Skin of body (tissue), 2 donors: ENCODE measurements around the gene PML. TPM values are rescaled to one million over a fixed set of nuclear protein-coding genes. Genes with fewer than 3 reads are reported as not detected.

Experiments
- DNase-seq: peaks from one replicate; lab custom pipeline; 2025; lab: John Stamatoyannopoulos, UW
- total RNA-seq: library from RNA; depleted of rRNA; stranded (reverse); fragments of >200 nt; gene quantifications from one replicate; pipeline ENCODE4 v1.2.3, GENCODE V29; 2014

PML gene
- total RNA-seq, 1 donor from 2014 or later: 28.6 TPM

DNA sequence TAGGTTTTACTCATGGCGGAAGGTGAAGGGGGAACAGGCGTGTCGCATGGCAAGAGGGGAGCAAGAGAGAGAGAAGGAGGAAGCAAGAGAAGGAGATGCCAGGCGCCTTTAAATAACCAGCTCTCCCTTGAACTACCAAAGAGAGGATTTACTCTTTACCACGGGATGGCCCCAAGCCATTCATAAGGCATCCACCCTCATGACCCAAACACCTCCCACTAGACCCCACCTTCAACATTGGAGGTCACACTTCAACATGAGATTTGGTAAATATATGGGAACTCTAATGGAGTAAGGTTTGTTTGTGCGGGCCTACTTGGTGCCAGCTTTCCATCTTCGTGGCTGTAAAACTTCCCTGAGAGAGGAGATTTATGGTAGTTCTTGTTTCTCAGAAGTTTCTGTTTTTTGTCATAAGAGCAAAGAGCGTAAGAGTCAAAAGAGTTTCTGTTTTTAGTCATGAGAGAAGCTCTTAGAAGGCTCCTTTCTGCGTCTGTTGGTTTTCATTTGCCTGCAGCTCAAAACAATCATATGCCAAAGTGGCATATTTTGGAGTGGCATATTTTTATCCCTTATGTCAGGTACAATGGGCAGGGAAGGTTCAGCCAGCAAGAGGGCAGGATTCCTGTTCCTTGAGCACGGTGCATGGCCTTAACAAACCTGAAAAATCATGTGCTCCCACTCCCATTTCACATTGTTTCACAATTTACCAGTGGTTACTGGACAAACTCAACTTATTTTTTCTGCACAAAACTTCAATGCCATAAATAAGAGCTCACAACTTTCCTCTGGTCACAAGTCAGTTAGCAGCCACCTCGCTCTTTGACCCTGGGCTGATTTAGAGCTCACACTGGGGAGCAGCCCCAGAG, 12.5 kb downstream of the PML start:
- DNase-seq: no peak

DNA sequence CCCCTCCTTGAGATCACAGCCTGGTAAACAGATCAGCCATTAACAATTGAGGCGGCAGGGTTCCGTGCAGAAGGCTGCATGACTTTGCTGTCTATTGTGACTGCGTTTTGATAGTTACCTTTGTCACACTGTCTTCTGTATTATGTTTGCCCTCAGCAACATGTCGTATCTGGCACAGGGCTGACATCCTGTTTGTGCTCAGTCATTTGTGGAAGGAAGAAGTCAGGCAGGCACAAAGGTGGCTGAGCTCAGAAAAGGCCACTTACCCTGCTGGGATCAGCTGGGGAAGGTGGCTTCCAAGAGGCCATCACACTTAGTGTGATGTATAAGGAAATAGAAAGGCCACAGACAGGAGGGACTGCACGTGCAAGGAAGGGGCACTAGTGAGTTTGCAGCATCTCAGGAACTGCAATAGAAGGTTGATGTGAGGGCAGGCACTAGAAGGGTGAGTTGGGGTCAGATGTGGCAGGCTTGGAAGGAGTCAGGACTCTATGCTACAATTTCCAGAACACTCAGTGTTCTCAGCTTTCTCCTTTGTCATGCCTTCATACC, 13.4 kb downstream of the PML start:
- no peak for DNase-seq

DNA sequence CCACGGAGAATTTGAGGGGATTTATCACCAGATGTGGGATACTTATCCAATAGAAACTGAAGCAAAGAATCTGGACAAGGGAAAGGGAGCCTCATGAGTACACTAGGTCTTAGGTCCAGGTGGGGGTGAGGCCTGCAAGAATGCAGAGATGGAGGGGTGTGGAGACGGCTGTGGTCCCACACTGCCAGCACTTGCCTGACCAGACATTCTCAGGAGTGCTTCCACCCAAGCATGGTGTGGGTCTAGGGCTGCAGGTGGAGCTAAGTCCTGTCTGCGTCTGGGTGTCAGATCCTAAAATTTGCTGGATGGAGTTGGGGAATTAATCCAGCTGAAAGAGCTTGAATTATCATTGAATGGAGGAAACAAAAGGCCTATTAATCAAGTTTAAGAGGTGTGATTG, 14.4 kb downstream of the PML start:
- no peak for DNase-seq

DNA sequence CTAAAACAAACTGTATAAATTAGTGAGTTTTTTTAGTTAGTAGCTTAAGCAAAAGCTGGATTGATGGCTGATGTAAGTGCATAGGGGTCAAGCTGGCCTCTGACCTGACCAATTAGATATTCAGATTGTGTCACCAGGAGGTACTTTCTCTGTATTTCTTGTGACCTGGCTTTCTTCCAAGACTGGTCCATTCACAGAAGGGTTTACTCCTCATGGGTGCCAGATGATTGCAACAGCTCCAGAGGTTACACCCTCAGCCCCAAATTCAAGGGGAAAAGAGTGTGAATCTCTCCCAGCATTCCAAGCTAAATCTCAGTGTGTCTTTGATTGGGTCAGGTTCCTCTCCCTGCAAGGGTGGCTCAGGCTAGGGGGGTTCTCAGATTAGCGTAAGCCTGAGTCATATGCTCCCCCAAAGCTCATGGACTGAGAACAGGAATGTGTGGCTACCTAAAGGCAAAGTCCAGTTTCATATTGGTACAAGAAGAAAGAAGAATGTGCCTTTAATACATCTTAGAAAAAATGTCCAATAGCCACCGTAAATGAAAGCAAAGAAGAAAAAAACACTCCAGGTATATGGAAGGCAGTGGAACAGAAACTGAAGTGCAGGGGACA, 16.5 kb downstream of the PML start:
- no peak for DNase-seq

DNA sequence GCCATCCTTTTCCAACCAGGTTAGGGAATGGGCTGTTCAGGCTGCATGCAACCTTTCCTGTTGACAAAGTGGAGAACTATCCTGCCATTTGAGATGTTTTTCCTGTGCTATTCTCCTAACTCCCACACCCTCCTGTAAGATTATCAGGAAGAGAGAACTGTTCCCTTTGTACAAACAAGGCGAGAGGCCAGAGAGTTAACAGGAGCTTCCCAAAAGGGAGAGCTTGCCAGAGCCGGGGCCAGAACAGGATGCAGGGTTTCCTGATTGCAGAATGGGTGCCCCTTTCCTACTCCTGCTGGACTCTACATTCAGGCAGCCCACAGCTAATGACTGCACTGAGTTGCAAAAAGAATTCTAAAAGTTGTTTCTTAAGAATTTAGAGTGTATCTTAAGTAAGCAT, 17.1 kb downstream of the PML start:
- no peak for DNase-seq

DNA sequence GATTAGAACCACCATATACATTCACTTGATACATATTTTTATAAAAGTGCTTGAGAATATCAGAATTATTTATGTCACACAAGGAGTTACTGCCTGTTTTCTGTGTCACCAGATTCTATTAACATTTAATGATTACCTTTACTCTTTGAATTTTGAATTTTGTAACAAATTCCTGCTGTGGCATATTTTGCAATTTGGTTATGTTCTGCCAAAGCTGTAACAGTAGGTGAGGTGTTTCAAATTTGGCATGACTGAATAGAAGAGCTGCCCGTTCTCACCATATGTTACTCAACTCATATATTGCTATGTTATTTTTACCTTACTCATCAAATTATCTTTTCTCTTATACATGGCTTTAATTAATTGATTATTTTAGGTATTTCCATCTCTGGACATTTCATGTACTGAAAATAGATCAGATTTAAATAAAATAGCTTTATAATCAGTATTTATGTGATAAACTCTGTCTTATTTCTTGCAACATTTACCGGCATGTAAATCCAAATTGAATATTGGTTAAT, 18.9 kb downstream of the PML start:
- DNase-seq: no peak

DNA sequence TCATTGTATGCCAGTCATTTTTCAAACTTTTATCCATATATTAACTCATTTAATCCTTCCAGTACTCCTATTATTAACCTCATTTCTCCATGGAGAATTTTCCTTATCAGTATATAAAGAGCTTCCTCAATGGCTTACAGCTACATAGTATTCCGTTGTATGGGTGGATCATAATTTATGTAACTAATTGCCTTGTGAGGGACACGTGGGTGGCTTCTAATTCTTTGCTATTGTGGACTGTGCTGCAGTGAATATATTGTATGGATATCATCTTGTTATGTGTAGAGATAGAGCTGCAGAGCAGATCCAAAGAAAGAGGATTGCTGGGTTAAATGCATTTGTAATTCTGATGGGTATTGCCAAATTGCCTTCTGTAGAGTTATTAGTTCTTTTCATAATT, 25.2 kb downstream of the PML start:
- no peak for DNase-seq

DNA sequence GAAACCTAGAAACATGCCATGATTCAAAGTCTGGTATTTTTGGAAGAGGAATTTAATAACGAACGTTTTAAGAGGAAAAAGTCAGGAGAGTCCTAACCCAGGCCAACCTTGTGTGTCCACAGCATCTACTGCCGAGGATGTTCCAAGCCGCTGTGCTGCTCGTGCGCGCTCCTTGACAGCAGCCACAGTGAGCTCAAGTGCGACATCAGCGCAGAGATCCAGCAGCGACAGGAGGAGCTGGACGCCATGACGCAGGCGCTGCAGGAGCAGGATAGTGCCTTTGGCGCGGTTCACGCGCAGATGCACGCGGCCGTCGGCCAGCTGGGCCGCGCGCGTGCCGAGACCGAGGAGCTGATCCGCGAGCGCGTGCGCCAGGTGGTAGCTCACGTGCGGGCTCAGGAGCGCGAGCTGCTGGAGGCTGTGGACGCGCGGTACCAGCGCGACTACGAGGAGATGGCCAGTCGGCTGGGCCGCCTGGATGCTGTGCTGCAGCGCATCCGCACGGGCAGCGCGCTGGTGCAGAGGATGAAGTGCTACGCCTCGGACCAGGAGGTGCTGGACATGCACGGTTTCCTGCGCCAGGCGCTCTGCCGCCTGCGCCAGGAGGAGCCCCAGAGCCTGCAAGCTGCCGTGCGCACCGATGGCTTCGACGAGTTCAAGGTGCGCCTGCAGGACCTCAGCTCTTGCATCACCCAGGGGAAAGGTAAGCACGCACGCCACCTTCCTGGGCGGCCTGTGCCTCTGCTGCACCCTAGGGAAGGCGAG, 28.4 kb downstream of the PML start:
- no peak for DNase-seq

DNA sequence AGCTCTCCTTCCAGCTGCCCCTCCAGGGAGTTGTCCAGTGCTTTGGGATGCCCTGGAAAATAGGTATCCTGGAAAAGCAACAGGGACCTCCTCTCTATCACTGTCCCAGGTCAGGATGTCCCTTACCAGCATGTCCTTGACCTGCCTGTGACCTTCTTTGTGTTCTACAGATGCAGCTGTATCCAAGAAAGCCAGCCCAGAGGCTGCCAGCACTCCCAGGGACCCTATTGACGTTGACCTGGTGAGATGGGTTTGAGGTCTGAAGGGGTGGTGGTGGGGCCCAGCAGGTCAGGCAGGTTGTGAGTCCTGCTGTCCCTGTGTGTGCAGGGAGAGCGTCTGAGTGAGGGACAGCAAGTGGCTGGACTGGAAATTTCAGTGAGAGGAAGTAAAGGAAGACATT, 30.2 kb downstream of the PML start:
- no peak for DNase-seq

DNA sequence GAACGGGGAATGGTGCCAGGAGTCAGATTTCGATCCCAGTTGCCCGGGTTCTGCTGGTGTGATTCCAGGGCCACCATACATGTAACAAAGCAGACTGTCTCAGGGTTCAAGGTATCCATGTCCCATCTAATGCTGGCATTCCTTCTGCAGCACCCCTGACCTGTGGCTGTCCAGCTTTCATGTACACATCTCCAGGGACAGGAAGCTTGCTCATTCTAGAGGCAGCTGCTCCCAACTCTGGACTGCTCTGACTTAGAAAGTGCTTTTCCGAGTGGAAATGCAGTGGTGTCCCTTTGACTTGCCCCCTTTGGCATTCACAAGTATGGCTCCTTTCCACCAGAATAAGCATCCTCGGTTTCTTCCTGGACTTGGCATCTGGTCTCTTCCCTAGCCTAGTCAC, 30.9 kb downstream of the PML start:
- no peak for DNase-seq

DNA sequence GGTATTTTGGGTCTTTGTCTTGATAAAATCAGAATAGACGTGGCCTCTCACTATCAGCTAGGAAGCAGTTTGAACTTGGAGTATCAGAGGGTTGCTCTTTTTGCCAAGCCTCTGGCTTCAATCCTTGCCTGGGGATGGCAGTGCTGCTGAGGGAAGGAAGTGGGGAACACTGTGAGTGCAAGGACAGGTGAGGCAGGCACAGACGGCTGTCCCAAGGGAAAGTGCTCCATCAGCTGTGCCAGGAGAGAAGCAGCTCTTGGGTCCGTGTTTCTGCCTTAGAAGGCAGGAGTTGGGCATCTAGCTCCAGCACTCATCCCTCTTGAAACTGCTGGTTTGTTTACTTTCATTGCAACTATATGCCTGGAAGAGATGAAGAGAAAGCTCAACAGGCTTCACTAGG, 33.2 kb downstream of the PML start:
- no peak for DNase-seq

DNA sequence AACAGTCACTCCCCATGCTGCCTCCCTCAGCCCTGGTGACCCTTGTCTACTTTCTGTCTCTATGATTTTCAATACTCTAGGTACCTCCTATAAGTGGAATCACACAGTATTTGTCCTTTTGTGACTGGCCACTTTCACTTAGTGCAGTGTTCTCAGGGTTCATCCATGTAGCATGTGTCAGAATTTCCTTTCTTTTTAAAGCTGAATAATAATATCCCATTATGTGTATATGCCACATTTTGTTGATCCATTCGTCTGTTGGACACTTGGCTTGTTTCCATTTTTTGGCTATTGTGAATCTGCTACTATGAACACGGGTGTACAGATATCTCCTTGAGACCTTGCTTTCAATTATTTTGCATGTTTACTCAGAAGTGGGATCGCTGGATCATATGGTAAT, 34.1 kb downstream of the PML start:
- no peak for DNase-seq

DNA sequence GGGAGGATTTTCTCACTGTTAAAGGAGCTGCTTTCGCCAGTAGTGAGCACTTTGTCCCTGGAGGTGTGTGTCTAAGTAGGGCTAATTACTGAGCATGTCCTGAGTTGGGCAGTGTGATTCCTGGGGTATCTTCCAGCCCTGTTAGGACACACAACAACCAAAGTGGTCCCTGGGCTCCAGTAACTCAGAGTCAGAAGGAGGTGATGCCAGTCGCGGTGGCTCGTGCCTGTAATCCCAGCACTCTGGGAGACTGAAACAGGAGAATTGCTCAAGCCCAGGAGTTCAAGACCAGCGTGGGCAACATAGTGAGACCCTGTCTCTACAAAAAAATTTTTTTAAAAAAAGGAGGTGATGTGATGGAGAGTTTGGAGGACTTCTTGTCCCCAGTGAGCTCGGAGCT, 37.5 kb downstream of the PML start:
- DNase-seq: no peak

DNA sequence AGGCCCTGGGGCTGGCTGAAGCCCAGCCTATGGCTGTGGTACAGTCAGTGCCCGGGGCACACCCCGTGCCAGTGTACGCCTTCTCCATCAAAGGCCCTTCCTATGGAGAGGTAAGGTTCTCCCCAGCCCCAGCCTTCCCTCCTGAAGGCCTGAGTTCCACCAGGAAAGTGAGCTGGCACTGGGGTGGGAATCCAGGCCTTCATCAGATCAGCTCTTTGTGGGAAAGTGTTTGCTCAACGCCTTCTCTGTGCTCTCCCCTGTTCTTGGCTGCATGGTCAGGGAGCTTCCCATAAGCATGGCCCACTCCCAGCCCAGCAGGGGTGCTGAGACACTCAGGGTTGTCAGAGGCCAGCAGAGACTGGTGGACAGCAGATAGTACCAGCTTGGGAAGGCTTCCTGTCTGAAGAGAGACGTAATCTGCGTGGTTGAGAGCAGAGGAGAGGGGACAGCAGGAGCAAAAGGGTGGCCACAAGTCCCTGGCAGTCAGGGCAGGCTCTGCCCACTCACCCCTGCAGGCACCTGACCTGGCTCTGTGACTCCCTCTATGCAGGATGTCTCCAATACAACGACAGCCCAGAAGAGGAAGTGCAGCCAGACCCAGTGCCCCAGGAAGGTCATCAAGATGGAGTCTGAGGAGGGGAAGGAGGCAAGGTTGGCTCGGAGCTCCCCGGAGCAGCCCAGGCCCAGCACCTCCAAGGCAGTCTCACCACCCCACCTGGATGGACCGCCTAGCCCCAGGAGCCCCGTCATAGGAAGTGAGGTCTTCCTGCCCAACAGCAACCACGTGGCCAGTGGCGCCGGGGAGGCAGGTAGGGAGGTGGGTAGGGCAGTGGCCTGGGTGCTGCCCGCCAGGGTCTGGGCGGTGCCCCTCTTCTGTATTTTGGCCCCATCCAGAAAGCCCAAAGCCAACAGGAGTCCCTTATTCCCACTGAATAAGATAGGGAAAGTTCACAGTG, 38.4 kb downstream of the PML start:
- no peak for DNase-seq

DNA sequence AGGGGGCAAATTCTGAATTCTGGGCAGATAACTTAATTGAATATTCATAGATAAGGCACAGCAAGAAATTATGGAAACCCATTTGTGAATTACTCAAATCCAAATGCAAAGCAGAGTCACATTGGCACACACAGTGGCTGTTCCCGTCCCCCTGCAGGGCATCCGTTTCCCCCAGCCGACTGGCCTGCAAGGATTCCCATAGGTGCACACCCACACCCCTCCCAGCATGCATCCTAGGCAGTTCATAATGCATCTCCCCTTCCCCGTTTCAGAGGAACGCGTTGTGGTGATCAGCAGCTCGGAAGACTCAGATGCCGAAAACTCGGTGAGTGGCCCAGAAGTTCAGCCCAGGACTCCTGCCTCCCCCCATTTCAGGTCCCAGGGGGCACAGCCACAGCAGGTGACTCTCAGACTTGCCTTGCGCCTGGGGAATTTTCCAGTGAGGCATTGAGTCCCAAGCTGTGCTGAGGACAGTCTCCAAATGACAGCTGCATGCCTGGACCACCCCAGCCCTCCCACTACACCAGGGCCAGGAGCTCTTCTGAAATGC, 39.8 kb downstream of the PML start:
- no peak for DNase-seq

DNA sequence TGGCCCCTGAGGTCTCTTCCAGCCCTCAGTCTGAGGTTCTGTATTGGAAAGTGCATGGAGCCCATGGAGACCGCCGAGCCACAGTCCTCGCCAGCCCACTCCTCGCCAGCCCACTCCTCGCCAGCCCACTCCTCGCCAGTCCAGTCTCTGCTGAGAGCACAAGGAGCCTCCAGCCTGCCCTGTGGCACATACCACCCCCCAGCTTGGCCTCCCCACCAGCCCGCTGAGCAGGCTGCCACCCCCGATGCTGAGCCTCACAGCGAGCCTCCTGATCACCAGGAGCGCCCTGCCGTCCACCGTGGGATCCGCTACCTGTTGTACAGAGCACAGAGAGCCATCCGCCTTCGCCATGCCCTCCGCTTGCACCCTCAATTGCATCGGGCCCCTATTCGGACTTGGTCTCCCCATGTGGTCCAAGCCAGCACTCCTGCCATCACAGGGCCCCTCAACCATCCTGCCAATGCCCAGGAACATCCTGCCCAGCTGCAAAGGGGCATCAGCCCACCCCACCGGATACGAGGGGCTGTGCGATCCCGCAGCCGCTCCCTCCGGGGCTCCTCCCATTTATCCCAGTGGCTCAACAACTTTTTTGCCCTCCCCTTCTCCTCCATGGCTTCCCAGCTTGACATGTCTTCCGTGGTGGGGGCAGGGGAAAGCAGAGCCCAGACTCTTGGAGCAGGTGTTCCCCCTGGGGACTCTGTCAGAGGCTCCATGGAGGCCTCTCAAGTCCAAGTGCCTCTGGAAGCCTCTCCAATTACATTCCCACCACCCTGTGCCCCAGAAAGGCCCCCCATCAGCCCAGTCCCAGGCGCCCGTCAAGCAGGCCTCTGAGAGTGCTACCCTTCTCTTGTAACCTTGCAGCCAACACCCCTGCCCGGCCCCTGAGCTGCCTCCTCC, 40.9 kb downstream of the PML start:
- DNase-seq: no peak

DNA sequence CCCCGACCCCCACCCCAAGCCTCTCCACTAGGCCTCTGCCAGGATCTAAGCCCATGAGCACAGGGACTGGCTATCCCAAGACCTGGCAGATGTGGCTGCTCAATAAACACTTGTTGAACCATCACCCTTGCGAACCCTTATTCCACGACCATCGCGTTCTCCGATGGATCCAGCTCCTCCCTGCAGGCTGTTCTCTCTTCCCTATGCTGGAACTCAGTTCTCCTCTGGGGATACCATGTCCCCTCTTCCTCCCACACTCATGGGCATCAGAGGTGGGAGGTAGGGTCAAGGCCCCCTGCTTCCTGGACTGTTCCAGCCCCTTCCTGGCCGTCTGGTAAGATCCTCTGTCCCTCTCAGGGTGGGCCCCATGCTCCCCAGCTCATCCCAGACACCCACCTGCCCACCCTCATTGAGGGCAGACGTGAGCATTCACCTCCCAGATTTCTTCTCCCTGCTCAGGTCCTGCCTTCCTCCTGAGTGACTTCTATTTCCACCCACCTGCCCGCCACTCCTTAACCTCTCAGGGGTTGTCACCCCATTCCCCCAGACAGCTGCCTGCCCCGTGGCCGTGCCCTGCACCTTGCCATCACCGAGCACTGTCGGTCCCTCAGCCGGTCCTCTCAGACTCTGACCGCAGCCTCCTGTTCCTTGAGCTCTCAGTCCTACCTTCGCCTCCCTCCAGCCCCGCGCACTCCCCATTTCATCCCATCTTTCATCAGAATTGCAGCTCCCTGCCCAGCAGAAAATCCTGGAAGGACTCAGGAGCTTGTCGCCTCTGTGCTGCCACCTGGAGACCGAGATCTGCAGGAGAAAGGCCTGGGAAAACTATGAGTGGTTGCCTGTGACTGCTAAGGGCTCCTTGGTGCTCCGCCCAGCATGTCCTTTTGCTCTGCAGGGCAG, 42.0 kb downstream of the PML start:
- DNase-seq: no peak
